Stromal cell of bone marrow (primary cell): ENCODE results near the gene MARK3.
A peak's percentile ranks its signal among the peaks of the same experiment; 100 is the strongest.

ENCODE experiments used
- DNase-seq: peaks from one replicate; pipeline ENCODE4 v3.0.0-alpha.2; 2012; ENCODE audit warnings: low read depth

MARK3 gene

GRCh38 chr14:103442288-103442687, 57.1 kb downstream of the MARK3 start:
- no peak for DNase-seq

GRCh38 chr14:103443111-103443510, 57.9 kb downstream of the MARK3 start:
- DNase-seq: no peak

- no peak for DNase-seq
Measured at GRCh38 chr14:103444837-103445524, 59.8 kb downstream of the MARK3 start.

DNA sequence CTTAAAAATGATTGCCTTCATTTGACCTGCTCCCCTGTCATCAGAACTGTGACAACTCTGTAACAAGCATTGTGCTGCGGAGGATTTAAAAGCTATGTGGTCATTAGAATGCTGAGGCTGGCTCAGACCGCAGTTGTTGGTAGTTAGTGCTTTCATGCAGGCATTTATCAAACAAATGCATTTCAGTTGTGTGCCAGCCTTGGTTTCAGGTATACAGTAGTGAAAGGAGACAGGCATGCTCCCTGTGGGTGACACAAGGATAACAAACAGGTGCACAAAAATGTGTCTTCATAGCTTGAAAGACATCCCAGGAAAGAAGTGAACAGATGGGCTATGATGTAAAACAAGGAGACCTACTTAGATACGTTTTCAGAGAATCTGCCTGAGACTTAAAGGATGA, 60.6 kb downstream of the MARK3 start:
- DNase-seq: no peak

GRCh38 chr14:103448097-103448496, 62.9 kb downstream of the MARK3 start:
- no peak for DNase-seq

GRCh38 chr14:103449634-103450161, 64.5 kb downstream of the MARK3 start:
- DNase-seq: no peak

- no peak for DNase-seq
Measured at GRCh38 chr14:103450416-103450815, 65.2 kb downstream of the MARK3 start.

DNA sequence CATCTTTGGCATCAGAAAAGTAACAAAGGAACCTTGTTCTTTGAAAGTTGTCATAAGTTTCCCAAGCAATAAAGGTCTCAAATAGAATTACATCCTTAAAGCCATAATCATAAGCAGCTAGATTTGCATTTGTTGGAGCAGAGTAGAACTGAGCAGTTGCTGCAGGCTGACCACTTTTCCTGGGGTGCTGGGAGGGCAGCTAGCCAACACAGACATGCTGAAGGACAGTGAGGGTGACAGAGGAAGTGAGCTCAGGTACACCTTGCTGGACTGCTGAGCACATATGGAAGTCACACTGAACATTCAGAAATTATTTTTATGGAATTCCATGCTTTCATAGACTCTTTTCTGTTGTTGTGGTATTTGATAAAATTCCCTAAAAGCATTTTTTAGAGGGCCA, 66.2 kb downstream of the MARK3 start:
- DNase-seq: no peak

- DNase-seq: no peak
Measured at GRCh38 chr14:103453791-103454190, 68.6 kb downstream of the MARK3 start.

GRCh38 chr14:103456167-103456835, 71.1 kb downstream of the MARK3 start:
- no peak for DNase-seq

GRCh38 chr14:103460415-103460814, 75.2 kb downstream of the MARK3 start:
- DNase-seq: no peak

- no peak for DNase-seq
Measured at GRCh38 chr14:103463149-103463548, 77.9 kb downstream of the MARK3 start.

GRCh38 chr14:103463851-103464250, 78.6 kb downstream of the MARK3 start:
- DNase-seq: no peak

DNA sequence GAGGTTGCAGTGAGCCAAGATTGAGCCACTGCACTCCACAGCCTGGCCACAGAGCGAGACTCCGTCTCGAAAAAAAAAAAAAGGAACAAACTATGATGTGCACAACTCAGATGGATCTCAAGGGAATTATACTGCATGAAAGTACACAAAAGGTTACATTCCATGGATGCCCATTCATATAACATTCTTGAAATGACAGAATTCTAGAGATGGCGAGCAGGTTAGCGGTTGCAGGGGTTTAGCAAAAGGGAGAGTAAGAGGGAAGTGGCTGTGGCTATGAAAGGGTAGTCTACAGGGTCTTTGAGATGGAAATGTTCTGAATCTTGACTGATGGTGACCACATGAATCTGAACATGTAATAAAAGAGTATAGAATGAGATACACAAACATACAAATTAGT, 87.7 kb downstream of the MARK3 start:
- DNase-seq: no peak

DNA sequence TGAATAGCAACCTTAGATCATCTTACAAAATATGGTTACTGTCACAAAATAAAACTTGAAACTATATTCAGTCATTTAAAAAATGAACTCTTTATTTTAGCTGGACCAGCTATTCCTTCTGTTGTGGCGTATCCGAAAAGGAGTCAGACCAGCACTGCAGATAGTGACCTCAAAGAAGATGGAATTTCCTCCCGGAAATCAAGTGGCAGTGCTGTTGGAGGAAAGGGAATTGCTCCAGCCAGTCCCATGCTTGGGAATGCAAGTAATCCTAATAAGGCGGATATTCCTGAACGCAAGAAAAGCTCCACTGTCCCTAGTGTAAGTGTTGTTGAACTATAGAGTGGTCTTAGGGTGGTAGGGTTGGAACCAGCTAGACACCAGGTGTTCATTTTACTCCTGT, 89.7 kb downstream of the MARK3 start:
- no peak for DNase-seq

- DNase-seq: no peak
Measured at GRCh38 chr14:103476065-103476464, 90.8 kb downstream of the MARK3 start.

- DNase-seq: no peak
Measured at GRCh38 chr14:103476631-103477030, 91.4 kb downstream of the MARK3 start.

DNA sequence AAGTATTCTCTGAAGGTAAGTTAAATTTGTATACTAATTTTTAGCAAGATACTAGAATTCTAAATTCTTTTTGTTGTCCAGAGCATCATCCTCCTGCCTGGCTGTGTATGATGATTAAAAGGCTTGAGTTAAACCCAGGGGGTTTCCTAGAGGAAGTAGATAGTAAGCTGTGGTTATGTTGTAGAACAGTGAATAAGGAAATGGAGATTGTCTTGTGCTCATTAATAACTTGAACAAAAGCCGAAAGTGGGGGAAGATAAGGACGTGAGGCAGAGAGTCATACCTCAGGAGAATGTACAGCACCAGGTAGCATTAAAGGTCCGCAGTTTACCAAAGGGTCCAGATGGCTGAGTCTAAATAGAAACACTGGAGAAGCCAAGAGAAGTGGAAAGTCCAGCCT, 95.4 kb downstream of the MARK3 start:
- no peak for DNase-seq

GRCh38 chr14:103483600-103483999, 98.4 kb downstream of the MARK3 start:
- peak; percentile 69 for DNase-seq

- no peak for DNase-seq
Measured at GRCh38 chr14:103485504-103485903, 100.3 kb downstream of the MARK3 start.

DNA sequence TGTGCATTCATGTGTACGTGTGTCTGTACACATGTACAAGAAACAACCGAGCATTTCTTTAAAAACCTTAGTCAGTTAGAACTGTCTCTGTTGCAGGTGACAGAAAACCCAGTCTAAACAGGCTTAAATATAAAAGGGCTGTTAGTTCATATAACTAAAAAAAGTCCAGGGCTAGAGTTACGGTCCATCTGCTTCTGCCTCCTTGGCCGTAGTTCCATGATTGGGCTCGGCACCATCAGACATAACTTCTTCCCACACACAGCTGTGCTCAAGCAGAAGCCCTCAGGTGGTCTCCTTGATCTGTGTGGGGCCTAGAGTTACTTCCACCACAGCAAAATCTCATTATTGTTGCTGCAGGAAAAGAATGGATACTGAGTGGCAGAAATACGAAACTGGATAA, 102.9 kb downstream of the MARK3 start:
- no peak for DNase-seq

GRCh38 chr14:103488960-103489359, 103.7 kb downstream of the MARK3 start:
- peak; percentile 43 for DNase-seq

- DNase-seq: no peak
Measured at GRCh38 chr14:103489621-103490020, 104.4 kb downstream of the MARK3 start.

DNA sequence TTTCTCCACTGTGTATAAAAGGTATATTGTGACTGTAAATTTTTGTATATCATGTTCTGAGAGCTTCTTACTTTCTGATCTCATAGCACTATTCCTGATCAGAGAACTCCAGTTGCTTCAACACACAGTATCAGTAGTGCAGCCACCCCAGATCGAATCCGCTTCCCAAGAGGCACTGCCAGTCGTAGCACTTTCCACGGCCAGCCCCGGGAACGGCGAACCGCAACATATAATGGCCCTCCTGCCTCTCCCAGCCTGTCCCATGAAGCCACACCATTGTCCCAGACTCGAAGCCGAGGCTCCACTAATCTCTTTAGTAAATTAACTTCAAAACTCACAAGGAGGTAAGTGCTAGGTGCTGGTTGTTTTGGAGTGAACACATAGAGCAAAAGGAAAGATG, 106.5 kb downstream of the MARK3 start:
- no peak for DNase-seq
